HepG2 (cell line): ENCODE measurements around the gene SH3D21. TPM values are rescaled to one million over a fixed set of nuclear protein-coding genes. Genes with fewer than 3 reads are reported as not detected.

ENCODE experiments used
- ATAC-seq: fragments of 200-7000 bp; cut with Tn5 transposase; 3 replicates; pipeline ENCODE4 v1.9.1; 2020; ENCODE audit warnings: mild to moderate bottlenecking, moderate library complexity
- BruUV-seq: library from RNA; stranded (reverse); fragments of 400-500 nt; replicated peaks from 2 replicates; lab custom pipeline; 2021; lab: Mats Ljungman, UMichigan
- CTCF ChIA-PET: fragments of 300-600 bp; formaldehyde crosslinking; extraction: SDS; loops from one replicate; lab custom pipeline; 2021; ENCODE audit warnings: low total read pairs, inconsistent platforms, low intra/inter-chr PET ratio; lab: Yijun Ruan, JAX
- POLR2A ChIA-PET: fragments of 350-600 bp; sonication (Branson Sonifier 250); formaldehyde crosslinking; loops from one replicate; lab custom pipeline; 2020; ENCODE audit warnings: antibody characterized with exemption, inconsistent platforms; lab: Yijun Ruan, JAX
- DNase-seq: peaks from one replicate; pipeline ENCODE4 v3.0.0-alpha.2; 2015; ENCODE audit warnings: low spot score
- FAIRE-seq: peaks from 3 replicates; lab custom pipeline; 2011; peaks lifted over from hg19 to GRCh38; lab: Jason Lieb, UNC
- H2AFZ ChIP-seq: one replicate; pipeline ENCODE4 v1.6.1; 2011; ENCODE audit warnings: low read length, inconsistent platforms
- H3K27ac ChIP-seq: fragments of 300-600 bp; 3 replicates; pipeline ENCODE4 v1.8.0; 2011; ENCODE audit warnings: mixed run types, mild to moderate bottlenecking, mixed read lengths, low read length, inconsistent platforms; ENCODE audit not compliant: insufficient read depth; ENCODE audit errors: extremely low read length
- H3K27me3 ChIP-seq, 2 experiments: fragments of 200-600 bp in 1 of 2; 2 replicates in 1 of 2; 3 replicates in 1 of 2; pipeline versions ENCODE4 v1.6.0 to v1.8.0; 2011; ENCODE audit warnings: low read length in 2 of 2, mild to moderate bottlenecking in 2 of 2, moderate library complexity in 2 of 2, inconsistent platforms in 1 of 2; ENCODE audit not compliant: insufficient read depth in 2 of 2, control insufficient read depth in 1 of 2
- H3K36me3 ChIP-seq, 2 experiments: fragments of 200-600 bp in 1 of 2; replicated peaks in 1 of 2; 2 replicates in 1 of 2; 3 replicates in 1 of 2; pipeline versions ENCODE4 v1.5.1 to v1.8.0; 2011; ENCODE audit warnings: low read length in 2 of 2, inconsistent platforms in 1 of 2; ENCODE audit not compliant: insufficient read depth in 2 of 2, control insufficient read depth in 1 of 2
- H3K4me1 ChIP-seq: 2 replicates; pipeline ENCODE4 v1.5.1; 2012; ENCODE audit warnings: low read length, inconsistent platforms; ENCODE audit not compliant: insufficient read depth
- H3K4me2 ChIP-seq: 2 replicates; pipeline ENCODE4 v1.6.0; 2011; ENCODE audit warnings: low read depth, low read length, inconsistent platforms
- H3K4me3 ChIP-seq, 3 experiments: fragments of 200-600 bp in 1 of 3; sonication (generic), shearing (Covaris generic) in 1 of 3; replicated peaks in 1 of 3; 2 replicates each; pipeline ENCODE4 v1.5.1; 2011 to 2016; ENCODE audit warnings: low read length in 3 of 3, inconsistent platforms in 2 of 3, low read depth in 2 of 3, mild to moderate bottlenecking in 2 of 3, control low read depth in 1 of 3, mixed read lengths in 1 of 3; ENCODE audit not compliant: insufficient read depth in 1 of 3
- H3K79me2 ChIP-seq: one replicate; pipeline ENCODE4 v1.6.1; 2011; ENCODE audit warnings: low read length, inconsistent platforms; ENCODE audit not compliant: insufficient read depth
- H3K9ac ChIP-seq: 2 replicates; pipeline ENCODE4 v1.6.0; 2011; ENCODE audit warnings: mild to moderate bottlenecking, low read depth, low read length, inconsistent platforms; ENCODE audit not compliant: insufficient read depth
- H3K9me3 ChIP-seq: 2 replicates; pipeline ENCODE4 v1.5.1; 2012; ENCODE audit warnings: mild to moderate bottlenecking, low read length
- H4K20me1 ChIP-seq: 2 replicates; pipeline ENCODE4 v1.6.0; 2011; ENCODE audit warnings: inconsistent platforms, mild to moderate bottlenecking, low read length, moderate library complexity; ENCODE audit not compliant: insufficient read depth
- FOXA1 ChIP-seq, 2 experiments: fragments of 450-650 bp in 1 of 2; sonication (generic) in 1 of 2; formaldehyde crosslinking in 1 of 2; IDR thresholded peaks; 2 replicates each; pipeline versions ENCODE4 v1.4.0 to v1.6.1; 2016 to 2020; ENCODE audit warnings: missing genetic modification reagents in 1 of 2
- NCOA2 ChIP-seq: sonication (generic); formaldehyde crosslinking; IDR thresholded peaks from 2 replicates; pipeline ENCODE4 v1.8.0; 2022; ENCODE audit warnings: inconsistent platforms
- ZNF317 ChIP-seq: sonication (generic); formaldehyde crosslinking; IDR thresholded peaks from 2 replicates; pipeline ENCODE4 v1.5.0; 2020; ENCODE audit warnings: mild to moderate bottlenecking, missing genetic modification reagents
- ZNF496 ChIP-seq: sonication (generic); formaldehyde crosslinking; IDR thresholded peaks from 2 replicates; pipeline ENCODE4 v1.8.1; 2023; ENCODE audit warnings: mild to moderate bottlenecking, moderate library complexity, missing genetic modification reagents; ENCODE audit not compliant: insufficient replicate concordance
- ZNF782 ChIP-seq: sonication (generic); formaldehyde crosslinking; IDR thresholded peaks from 2 replicates; pipeline ENCODE4 v1.4.0; 2020; ENCODE audit warnings: missing genetic modification reagents, mild to moderate bottlenecking, borderline replicate concordance
- WGBS: methylation state at CpG from one replicate; pipeline ENCODE4 v1.1.6; 2017; ENCODE audit warnings: low lambda C conversion rate; 5-methylcytosine and 5-hydroxymethylcytosine counted together
- in situ Hi-C: cut with HindIII; loops from 2 replicates; pipeline ENCODE4 v1.10.0; 2017; ENCODE audit warnings: low pct_unique_long_range_greater_than_20kb; ENCODE audit not compliant: extremely low pct_ligation_motif_present
- intact Hi-C: fragments of 100-400 bp; cut with micrococcal nuclease; formaldehyde crosslinking; loops from one replicate; pipeline ENCODE4 v1.10.0; 2022; ENCODE audit not compliant: unreplicated experiment
- polyA plus RNA-seq, 8 experiments: library from polyadenylated mRNA; depleted of rRNA in 3 of 8; stranded (reverse) in 7 of 8; unstranded in 1 of 8; fragments of >200 nt; fragmentation: Illumina TruSeq in 4 of 8; extraction: Trizol in 4 of 8; gene quantifications; 2 replicates each; pipeline versions ENCODE4 v1.2.1 to v1.2.3, GENCODE V29; 2011 to 2016; ENCODE audit warnings: low read depth in 4 of 8, missing spikeins in 1 of 8, mixed read lengths in 1 of 8; ENCODE audit not compliant: insufficient read depth in 1 of 8
- total RNA-seq, 5 experiments: library from RNA; depleted of rRNA; stranded (reverse); fragments of >200 nt; fragmentation: Illumina TruSeq; extraction: Trizol; gene quantifications; 2 replicates each; pipeline ENCODE4 v1.2.3, GENCODE V29; 2016; ENCODE audit warnings: low read depth in 1 of 5
- TF ChIP-seq, protein P1 (sequence below), 2 experiments: fragments of 450-650 bp in 1 of 2; sonication (generic) in 1 of 2; formaldehyde crosslinking in 1 of 2; IDR thresholded peaks; 2 replicates each; pipeline versions ENCODE4 v1.6.1 to v1.8.0; 2016 to 2022; ENCODE audit warnings: antibody characterized with exemption in 1 of 2, mild to moderate bottlenecking in 1 of 2, missing genetic modification reagents in 1 of 2
- TF ChIP-seq, protein P2 (sequence below): sonication (generic); formaldehyde crosslinking; conservative IDR thresholded peaks from 2 replicates; pipeline ENCODE4 v1.4.0; 2020; ENCODE audit warnings: missing genetic modification reagents
- TF ChIP-seq, protein P3 (sequence below): IDR thresholded peaks from 2 replicates; pipeline ENCODE4 v1.6.1; 2016

Gene SH3D21
- total and polyA plus RNA-seq, 2 of the 13 experiments (the other 11 are each of a cell fraction or from before 2014, with no cell fraction given): 5.1 to 8.6 TPM

DNA sequence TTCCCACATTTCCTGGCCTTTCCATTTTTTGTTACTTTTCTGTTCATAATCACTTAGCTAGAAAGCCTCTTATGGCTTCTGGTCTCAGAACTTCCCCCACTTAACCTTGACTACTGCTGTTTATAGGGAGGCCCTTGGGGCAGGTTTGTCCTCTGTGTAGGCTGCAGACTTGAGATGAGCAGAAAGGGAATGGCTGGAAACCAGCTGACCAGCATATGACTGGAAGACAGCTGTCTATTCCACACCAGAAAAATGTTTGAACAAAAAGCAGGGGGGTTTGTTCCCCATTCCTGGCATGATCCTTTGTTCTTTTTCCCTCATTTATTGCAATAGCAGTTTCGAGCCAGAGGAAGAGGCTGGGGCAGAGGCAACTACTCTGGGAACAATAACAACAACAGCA is 4.9 kb upstream of the SH3D21 start (continued):
- TF ChIP-seq, protein P1, sequence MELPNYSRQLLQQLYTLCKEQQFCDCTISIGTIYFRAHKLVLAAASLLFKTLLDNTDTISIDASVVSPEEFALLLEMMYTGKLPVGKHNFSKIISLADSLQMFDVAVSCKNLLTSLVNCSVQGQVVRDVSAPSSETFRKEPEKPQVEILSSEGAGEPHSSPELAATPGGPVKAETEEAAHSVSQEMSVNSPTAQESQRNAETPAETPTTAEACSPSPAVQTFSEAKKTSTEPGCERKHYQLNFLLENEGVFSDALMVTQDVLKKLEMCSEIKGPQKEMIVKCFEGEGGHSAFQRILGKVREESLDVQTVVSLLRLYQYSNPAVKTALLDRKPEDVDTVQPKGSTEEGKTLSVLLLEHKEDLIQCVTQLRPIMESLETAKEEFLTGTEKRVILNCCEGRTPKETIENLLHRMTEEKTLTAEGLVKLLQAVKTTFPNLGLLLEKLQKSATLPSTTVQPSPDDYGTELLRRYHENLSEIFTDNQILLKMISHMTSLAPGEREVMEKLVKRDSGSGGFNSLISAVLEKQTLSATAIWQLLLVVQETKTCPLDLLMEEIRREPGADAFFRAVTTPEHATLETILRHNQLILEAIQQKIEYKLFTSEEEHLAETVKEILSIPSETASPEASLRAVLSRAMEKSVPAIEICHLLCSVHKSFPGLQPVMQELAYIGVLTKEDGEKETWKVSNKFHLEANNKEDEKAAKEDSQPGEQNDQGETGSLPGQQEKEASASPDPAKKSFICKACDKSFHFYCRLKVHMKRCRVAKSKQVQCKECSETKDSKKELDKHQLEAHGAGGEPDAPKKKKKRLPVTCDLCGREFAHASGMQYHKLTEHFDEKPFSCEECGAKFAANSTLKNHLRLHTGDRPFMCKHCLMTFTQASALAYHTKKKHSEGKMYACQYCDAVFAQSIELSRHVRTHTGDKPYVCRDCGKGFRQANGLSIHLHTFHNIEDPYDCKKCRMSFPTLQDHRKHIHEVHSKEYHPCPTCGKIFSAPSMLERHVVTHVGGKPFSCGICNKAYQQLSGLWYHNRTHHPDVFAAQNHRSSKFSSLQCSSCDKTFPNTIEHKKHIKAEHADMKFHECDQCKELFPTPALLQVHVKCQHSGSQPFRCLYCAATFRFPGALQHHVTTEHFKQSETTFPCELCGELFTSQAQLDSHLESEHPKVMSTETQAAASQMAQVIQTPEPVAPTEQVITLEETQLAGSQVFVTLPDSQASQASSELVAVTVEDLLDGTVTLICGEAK (IDR thresholded peaks at IDR 0.05): no peak
- TF ChIP-seq, protein P1 (CRISPR knock-in tag; IDR thresholded peaks at IDR 0.05): no peak

DNA sequence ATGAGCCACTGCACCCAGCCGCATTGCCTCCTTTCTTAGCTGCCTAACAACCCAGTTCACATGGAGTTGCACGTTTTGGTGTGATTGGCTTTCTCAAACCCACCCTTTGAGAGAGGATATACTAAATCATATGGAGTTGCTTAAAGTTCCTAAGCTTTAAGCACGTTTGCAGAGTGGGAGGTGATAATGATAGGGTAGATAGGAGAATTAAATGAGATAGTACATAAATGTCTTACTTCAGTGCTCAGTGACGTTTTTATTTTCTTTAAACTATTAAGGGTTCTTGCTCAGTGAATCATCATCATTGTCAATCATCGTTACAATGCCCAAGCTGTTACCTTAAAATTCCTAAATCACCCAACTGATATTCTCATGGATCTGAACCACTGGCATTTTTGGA is 2.9 kb upstream of the SH3D21 start:
- FAIRE-seq: no peak
- CTCF ChIA-PET: no interaction called here
- intact Hi-C loops (no loop called here), in situ Hi-C loops (no loop called here)
- BruUV-seq: no TSS peak
- no peak overlapping the region for H2AFZ ChIP-seq
- H3K4me2 ChIP-seq: no peak overlapping the region
- WGBS: 94% methylated on average over 5 of the region's 5 CpGs
- no peak overlapping the region for H3K4me3 ChIP-seq
- H3K4me1 ChIP-seq: peaks cover 24% of the 10 kb centered on the region
- H3K36me3 ChIP-seq: peaks cover 32 to 56% of the 10 kb centered on the region in 2 experiments
- no peak for DNase-seq
- POLR2A ChIA-PET: interaction anchor here (0.7 to 1.4 kb wide), 2 partner anchors 97 to 181 kb away, joined by 4 to 5 read pairs; no protein-coding TSS in a partner anchor
- H3K79me2 ChIP-seq: peaks cover 8% of the 10 kb centered on the region
- H3K27me3 ChIP-seq: no peaks in the 10 kb centered on the region
- no peak for ATAC-seq
- H3K9me3 ChIP-seq: no peaks in the 10 kb centered on the region
- no peak overlapping the region for H3K27ac ChIP-seq
- no peak overlapping the region for H3K9ac ChIP-seq
- no peaks in the 10 kb centered on the region; the same call in 1 of the 2 replicates for H4K20me1 ChIP-seq
- TF ChIP-seq FOXA1 (IDR thresholded peaks at IDR 0.05) (no peak), FOXA1 (CRISPR knock-in tag; IDR thresholded peaks at IDR 0.05) (no peak), ZNF317 (CRISPR knock-in tag) (no peak), ZNF782 (no peak), ZNF496 (no peak), NCOA2 (CRISPR knock-in tag) (no peak)
- TF ChIP-seq, protein P2, sequence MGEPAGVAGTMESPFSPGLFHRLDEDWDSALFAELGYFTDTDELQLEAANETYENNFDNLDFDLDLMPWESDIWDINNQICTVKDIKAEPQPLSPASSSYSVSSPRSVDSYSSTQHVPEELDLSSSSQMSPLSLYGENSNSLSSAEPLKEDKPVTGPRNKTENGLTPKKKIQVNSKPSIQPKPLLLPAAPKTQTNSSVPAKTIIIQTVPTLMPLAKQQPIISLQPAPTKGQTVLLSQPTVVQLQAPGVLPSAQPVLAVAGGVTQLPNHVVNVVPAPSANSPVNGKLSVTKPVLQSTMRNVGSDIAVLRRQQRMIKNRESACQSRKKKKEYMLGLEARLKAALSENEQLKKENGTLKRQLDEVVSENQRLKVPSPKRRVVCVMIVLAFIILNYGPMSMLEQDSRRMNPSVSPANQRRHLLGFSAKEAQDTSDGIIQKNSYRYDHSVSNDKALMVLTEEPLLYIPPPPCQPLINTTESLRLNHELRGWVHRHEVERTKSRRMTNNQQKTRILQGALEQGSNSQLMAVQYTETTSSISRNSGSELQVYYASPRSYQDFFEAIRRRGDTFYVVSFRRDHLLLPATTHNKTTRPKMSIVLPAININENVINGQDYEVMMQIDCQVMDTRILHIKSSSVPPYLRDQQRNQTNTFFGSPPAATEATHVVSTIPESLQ: no peak
- TF ChIP-seq, protein P3, sequence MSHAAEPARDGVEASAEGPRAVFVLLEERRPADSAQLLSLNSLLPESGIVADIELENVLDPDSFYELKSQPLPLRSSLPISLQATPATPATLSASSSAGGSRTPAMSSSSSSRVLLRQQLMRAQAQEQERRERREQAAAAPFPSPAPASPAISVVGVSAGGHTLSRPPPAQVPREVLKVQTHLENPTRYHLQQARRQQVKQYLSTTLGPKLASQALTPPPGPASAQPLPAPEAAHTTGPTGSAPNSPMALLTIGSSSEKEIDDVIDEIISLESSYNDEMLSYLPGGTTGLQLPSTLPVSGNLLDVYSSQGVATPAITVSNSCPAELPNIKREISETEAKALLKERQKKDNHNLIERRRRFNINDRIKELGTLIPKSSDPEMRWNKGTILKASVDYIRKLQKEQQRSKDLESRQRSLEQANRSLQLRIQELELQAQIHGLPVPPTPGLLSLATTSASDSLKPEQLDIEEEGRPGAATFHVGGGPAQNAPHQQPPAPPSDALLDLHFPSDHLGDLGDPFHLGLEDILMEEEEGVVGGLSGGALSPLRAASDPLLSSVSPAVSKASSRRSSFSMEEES (CRISPR knock-in tag): no peak
